GM12878 (cell line): ENCODE data around the gene B3GAT1. TPM values are rescaled to one million over a fixed set of nuclear protein-coding genes. Genes with fewer than 3 reads are reported as not detected.

Experiments used
- ATAC-seq: fragments of 200-7000 bp; cut with Tn5 transposase; 3 replicates; pipeline ENCODE4 v1.9.1; 2020; ENCODE audit warnings: mild to moderate bottlenecking, moderate library complexity
- BruUV-seq: library from RNA; stranded (reverse); fragments of 400-500 nt; replicated peaks from 2 replicates; lab custom pipeline; 2021; lab: Mats Ljungman, UMichigan
- CTCF ChIA-PET: fragments of 300-600 bp; sonication (Branson Sonifier 250); formaldehyde crosslinking; extraction: SDS; loops from one replicate; lab custom pipeline; 2021; ENCODE audit warnings: inconsistent platforms; lab: Yijun Ruan, JAX
- POLR2A ChIA-PET: fragments of 350-600 bp; formaldehyde crosslinking; extraction: SDS; loops from one replicate; lab custom pipeline; 2021; ENCODE audit warnings: inconsistent platforms; lab: Charles Lee
- RAD21 ChIA-PET: fragments of 300-600 bp; sonication (Branson Sonifier 250); formaldehyde crosslinking; loops from one replicate; lab custom pipeline; 2023; ENCODE audit warnings: antibody characterized with exemption; ENCODE audit not compliant: unreplicated experiment; lab: Charles Lee
- SMC1A ChIA-PET: fragments of 300-600 bp; sonication (Branson Sonifier 250); formaldehyde crosslinking; loops from one replicate; lab custom pipeline; 2023; ENCODE audit not compliant: unreplicated experiment, uncharacterized antibody; lab: Charles Lee
- DNase-seq: peaks from one replicate; pipeline ENCODE4 v3.0.0-alpha.2; 2011; ENCODE audit warnings: low read depth, low spot score
- FAIRE-seq: peaks from 3 replicates; lab custom pipeline; 2011; peaks lifted over from hg19 to GRCh38; lab: Jason Lieb, UNC
- H2AFZ ChIP-seq: 2 replicates; pipeline ENCODE4 v1.6.0; 2011; ENCODE audit warnings: low read depth, low read length, control low read depth; ENCODE audit not compliant: control insufficient read depth
- H3K27ac ChIP-seq: 2 replicates; pipeline ENCODE4 v1.5.1; 2011; ENCODE audit warnings: control low read depth; ENCODE audit not compliant: control insufficient read depth, insufficient read depth
- H3K27me3 ChIP-seq, 2 experiments: replicated peaks in 1 of 2; 2 replicates each; pipeline versions ENCODE4 v1.6.0 to v1.6.1; 2011; ENCODE audit warnings: low read length in 1 of 2; ENCODE audit not compliant: control insufficient read depth in 2 of 2, insufficient read depth in 2 of 2
- H3K36me3 ChIP-seq, 2 experiments: 2 replicates each; pipeline ENCODE4 v1.5.1; 2011; ENCODE audit warnings: low read length in 1 of 2; ENCODE audit not compliant: control insufficient read depth in 2 of 2, insufficient read depth in 2 of 2
- H3K4me1 ChIP-seq: 2 replicates; pipeline ENCODE4 v1.6.1; 2011; ENCODE audit warnings: mild to moderate bottlenecking, low read length, moderate library complexity, mixed read lengths; ENCODE audit not compliant: control insufficient read depth, insufficient read depth
- H3K4me2 ChIP-seq: 2 replicates; pipeline ENCODE4 v1.6.0; 2011; ENCODE audit warnings: control low read depth; ENCODE audit not compliant: control insufficient read depth, insufficient read depth
- H3K4me3 ChIP-seq: fragments of 200-600 bp; sonication (generic); 2 replicates; pipeline ENCODE4 v1.5.1; 2016
- H3K79me2 ChIP-seq: 2 replicates; pipeline ENCODE4 v1.6.0; 2011; ENCODE audit warnings: low read length; ENCODE audit not compliant: control insufficient read depth, insufficient read depth
- H3K9ac ChIP-seq: 2 replicates; pipeline ENCODE4 v1.8.0; 2011; ENCODE audit warnings: low read length, control low read depth, mixed read lengths; ENCODE audit not compliant: control insufficient read depth, insufficient read depth
- H3K9me3 ChIP-seq: replicated peaks from 3 replicates; pipeline ENCODE4 v1.5.1; 2011; ENCODE audit warnings: mild to moderate bottlenecking, low read length; ENCODE audit not compliant: control insufficient read depth, insufficient read depth
- H4K20me1 ChIP-seq: 2 replicates; pipeline ENCODE4 v1.6.0; 2011; ENCODE audit not compliant: control insufficient read depth, insufficient read depth
- MLLT1 ChIP-seq: fragments of 450-650 bp; IDR thresholded peaks from 2 replicates; pipeline ENCODE4 v1.6.1; 2016; ENCODE audit warnings: mild to moderate bottlenecking
- NFXL1 ChIP-seq: fragments of 450-650 bp; IDR thresholded peaks from 2 replicates; pipeline ENCODE4 v1.6.1; 2017; ENCODE audit warnings: antibody characterized with exemption, mild to moderate bottlenecking, borderline replicate concordance
- NFYB ChIP-seq: IDR thresholded peaks from 2 replicates; pipeline ENCODE4 v1.6.1; 2011; ENCODE audit warnings: low read depth, mild to moderate bottlenecking, low read length, improper control_type of control experiment, moderate library complexity; ENCODE audit not compliant: insufficient read depth
- RUNX3 ChIP-seq: IDR thresholded peaks from 2 replicates; pipeline ENCODE4 v1.6.1; 2012; ENCODE audit warnings: low read length, inconsistent platforms
- ZNF622 ChIP-seq: fragments of 450-650 bp; IDR thresholded peaks from 2 replicates; pipeline ENCODE4 v1.6.1; 2017; ENCODE audit warnings: mild to moderate bottlenecking, inconsistent platforms
- ZZZ3 ChIP-seq: IDR thresholded peaks from 2 replicates; pipeline ENCODE4 v1.6.1; 2011; ENCODE audit warnings: low read depth; ENCODE audit not compliant: control insufficient read depth, insufficient read length
- WGBS: methylation state at CpG from one replicate; pipeline ENCODE4 v1.1.6; 2016; ENCODE audit warnings: low lambda C conversion rate; ENCODE audit not compliant: insufficient replicate concordance, insufficient coverage; ENCODE audit errors: missing lambda C conversion rate; 5-methylcytosine and 5-hydroxymethylcytosine counted together
- in situ Hi-C: fragments of 300-500 bp; cut with MboI; formaldehyde crosslinking; loops from 9 replicates; pipeline ENCODE4 v1.14.3; 2018; ENCODE audit warnings: mixed read lengths
- intact Hi-C: fragments of 100-400 bp; cut with micrococcal nuclease; formaldehyde crosslinking; loops from one replicate; pipeline ENCODE4 v1.14.2; 2022; ENCODE audit not compliant: unreplicated experiment
- polyA plus RNA-seq, 11 experiments: library from polyadenylated mRNA; depleted of rRNA in 4 of 11; unstranded in 6 of 11; stranded (reverse) in 5 of 11; fragments of >200 nt; fragmentation: Nextera tagmentation in 4 of 11; fragmentation: Illumina TruSeq in 1 of 11; extraction: Ambion mirVana in 4 of 11; extraction: Trizol in 1 of 11; gene quantifications; 1 replicate in 1 of 11; 2 replicates in 10 of 11; pipeline versions ENCODE4 v1.2.1 to v1.2.3, GENCODE V29; 2011 to 2016; ENCODE audit warnings: inconsistent platforms in 2 of 11, missing spikeins in 2 of 11, low read depth in 1 of 11
- total RNA-seq, 4 experiments: library from RNA; depleted of rRNA in 3 of 4; stranded (reverse); fragments of >200 nt in 3 of 4; fragmentation: Illumina TruSeq in 1 of 4; extraction: Trizol in 1 of 4; gene quantifications; 2 replicates each; pipeline versions ENCODE4 v1.2.1 to v1.2.3, GENCODE V29; 2013 to 2021
- TF ChIP-seq, protein P1 (sequence below): fragments of 450-650 bp; IDR thresholded peaks from 2 replicates; pipeline ENCODE4 v1.6.1; 2018; ENCODE audit warnings: mild to moderate bottlenecking, low read depth, moderate library complexity; ENCODE audit not compliant: partially characterized antibody

The B3GAT1 gene
- total and polyA plus RNA-seq, 10 of the 15 experiments (the other 5 are each of a cell fraction or from before 2014, with no cell fraction given) = 0.05 TPM; not detected in 9

GRCh38 chr11:134436781-134437180 is 24.7 kb upstream of the B3GAT1 start:
- H4K20me1 ChIP-seq = no peaks in the 10 kb centered on the region
- RAD21 ChIA-PET = no interaction called here
- no peak overlapping the region for H2AFZ ChIP-seq
- no peak overlapping the region for H3K27ac ChIP-seq
- no peak overlapping the region for H3K4me2 ChIP-seq
- no peak for ATAC-seq
- no peaks in the 10 kb centered on the region for H3K9me3 ChIP-seq
- in situ Hi-C loops = no loop called here
- DNase-seq = no peak
- no peaks in the 10 kb centered on the region for H3K79me2 ChIP-seq
- no TSS peak for BruUV-seq
- peaks cover 0 to 1% of the 10 kb centered on the region in 2 experiments; a peak in 2 of 4 replicates for H3K27me3 ChIP-seq
- no peak overlapping the region for H3K9ac ChIP-seq
- CTCF ChIA-PET = no interaction called here
- 22% methylated on average over 10 of the region's 10 CpGs for WGBS
- TF ChIP-seq NFXL1 (no peak), RUNX3 (no peak), ZNF622 (no peak), MLLT1 (no peak), ZZZ3 (no peak)
- H3K36me3 ChIP-seq = no peaks in the 10 kb centered on the region
- POLR2A ChIA-PET = no interaction called here
- intact Hi-C loops = no loop called here
- SMC1A ChIA-PET = no interaction called here
- no peak for FAIRE-seq
- no peaks in the 10 kb centered on the region for H3K4me1 ChIP-seq
- H3K4me3 ChIP-seq = no peak overlapping the region

DNA sequence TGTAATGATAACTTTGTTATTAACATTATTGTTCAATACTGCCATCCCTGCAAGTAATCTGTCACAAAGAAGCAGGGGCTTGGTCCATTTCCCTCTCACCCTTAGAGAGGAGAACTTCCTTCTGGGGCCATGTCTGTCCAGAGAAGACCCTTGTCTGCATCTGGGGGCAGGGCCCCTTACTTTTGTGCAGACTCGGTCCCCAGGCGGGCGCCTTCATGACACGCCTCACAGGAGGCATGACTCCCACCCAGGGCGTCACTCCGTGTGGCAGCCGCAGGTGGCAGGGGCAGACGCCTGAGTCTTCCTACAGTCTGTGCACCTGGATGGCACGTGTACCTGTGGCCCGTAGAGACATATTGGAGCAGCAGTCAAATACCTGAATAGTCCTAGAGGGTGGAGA is 21.8 kb upstream of the B3GAT1 start:
- POLR2A ChIA-PET = no interaction called here
- peaks cover 0 to 1% of the 10 kb centered on the region in 2 experiments; a peak in 3 of 4 replicates for H3K27me3 ChIP-seq
- 30% methylated on average over 10 of the region's 10 CpGs for WGBS
- SMC1A ChIA-PET = no interaction called here
- CTCF ChIA-PET = no interaction called here
- H3K4me2 ChIP-seq = no peak overlapping the region
- FAIRE-seq (no peak), ATAC-seq (no peak), DNase-seq (no peak)
- H3K36me3 ChIP-seq = no peaks in the 10 kb centered on the region
- H3K9ac ChIP-seq = no peak overlapping the region
- H2AFZ ChIP-seq = no peak overlapping the region
- in situ Hi-C loops = no loop called here
- BruUV-seq = no TSS peak
- H3K27ac ChIP-seq = no peak overlapping the region
- H3K4me3 ChIP-seq = no peak overlapping the region
- intact Hi-C loops = no loop called here
- no peaks in the 10 kb centered on the region for H4K20me1 ChIP-seq
- no peaks in the 10 kb centered on the region for H3K9me3 ChIP-seq
- no peak for TF ChIP-seq NFYB
- TF ChIP-seq, protein P1, sequence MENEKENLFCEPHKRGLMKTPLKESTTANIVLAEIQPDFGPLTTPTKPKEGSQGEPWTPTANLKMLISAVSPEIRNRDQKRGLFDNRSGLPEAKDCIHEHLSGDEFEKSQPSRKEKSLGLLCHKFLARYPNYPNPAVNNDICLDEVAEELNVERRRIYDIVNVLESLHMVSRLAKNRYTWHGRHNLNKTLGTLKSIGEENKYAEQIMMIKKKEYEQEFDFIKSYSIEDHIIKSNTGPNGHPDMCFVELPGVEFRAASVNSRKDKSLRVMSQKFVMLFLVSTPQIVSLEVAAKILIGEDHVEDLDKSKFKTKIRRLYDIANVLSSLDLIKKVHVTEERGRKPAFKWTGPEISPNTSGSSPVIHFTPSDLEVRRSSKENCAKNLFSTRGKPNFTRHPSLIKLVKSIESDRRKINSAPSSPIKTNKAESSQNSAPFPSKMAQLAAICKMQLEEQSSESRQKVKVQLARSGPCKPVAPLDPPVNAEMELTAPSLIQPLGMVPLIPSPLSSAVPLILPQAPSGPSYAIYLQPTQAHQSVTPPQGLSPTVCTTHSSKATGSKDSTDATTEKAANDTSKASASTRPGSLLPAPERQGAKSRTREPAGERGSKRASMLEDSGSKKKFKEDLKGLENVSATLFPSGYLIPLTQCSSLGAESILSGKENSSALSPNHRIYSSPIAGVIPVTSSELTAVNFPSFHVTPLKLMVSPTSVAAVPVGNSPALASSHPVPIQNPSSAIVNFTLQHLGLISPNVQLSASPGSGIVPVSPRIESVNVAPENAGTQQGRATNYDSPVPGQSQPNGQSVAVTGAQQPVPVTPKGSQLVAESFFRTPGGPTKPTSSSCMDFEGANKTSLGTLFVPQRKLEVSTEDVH = no peak
- TF ChIP-seq, all 136 proteins: peak for 0
- no peaks in the 10 kb centered on the region for H3K79me2 ChIP-seq
- RAD21 ChIA-PET = no interaction called here
- no peaks in the 10 kb centered on the region for H3K4me1 ChIP-seq
